ENCODE data around the gene UTP11.
A peak's percentile ranks its signal among the peaks of the same experiment; 100 is the strongest.
"Not testable (repeated sequence)": the region's sequence is repeated elsewhere in the genome, so short reads cannot be mapped to it uniquely, and the experiment has no call there.

UTP11 gene

GRCh38 chr1:38030596-38031512 is 18.3 kb downstream of the UTP11 start:
- H3K36me3 ChIP-seq (replicated peaks in 1 of 2; ENCODE audit: control insufficient read depth in 2 of 2, insufficient read depth in 2 of 2, low read length in 2 of 2) = peaks cover 2 to 12% of the 10 kb centered on the region in 2 donors
- no peak overlapping the region for H4K8ac ChIP-seq (ENCODE audit: low read depth, low read length)
- H2AK5ac ChIP-seq (ENCODE audit: low read depth, low read length) = peak overlapping the region; percentile 91
- no peak overlapping the region for H4K91ac ChIP-seq (ENCODE audit: low read depth, low read length, poor library complexity)
- no peak overlapping the region for H2AFZ ChIP-seq (ENCODE audit: low read length)
- WGBS, 2 donors (ENCODE audit: extremely low coverage in 2 of 2, insufficient read length in 2 of 2, insufficient replicate concordance in 1 of 2) = no CpG with 5 or more reads among the region's 17 CpGs
- no peak overlapping the region for H3K4me3 ChIP-seq (ENCODE audit: low read length in 2 of 2)
- no peak overlapping the region for H3K27ac ChIP-seq (replicated peaks; ENCODE audit: low read length)
- no peak overlapping the region for H2BK12ac ChIP-seq (ENCODE audit: low read length)
- H3K9ac ChIP-seq (ENCODE audit: low read depth, low read length, poor library complexity) = no peak overlapping the region
- DNase-seq (ENCODE audit: low spot score) = no peak
- H3K23ac ChIP-seq (ENCODE audit: low read depth, low read length, poor library complexity) = no peak overlapping the region
- no peaks in the 10 kb centered on the region for H3K27me3 ChIP-seq (ENCODE audit: control insufficient read depth in 3 of 3, insufficient read depth in 3 of 3, low read depth in 1 of 3, low read length in 3 of 3)
- peak overlapping the region; percentile 31 for H2BK5ac ChIP-seq (ENCODE audit: low read length)
- H3K79me1 ChIP-seq (ENCODE audit: low read depth, low read length) = no peaks in the 10 kb centered on the region
- H3K14ac ChIP-seq (ENCODE audit: low read length) = peak overlapping the region; percentile 58
- H3K4me2 ChIP-seq (ENCODE audit: insufficient read depth, low read length, poor library complexity, severe bottlenecking) = no peak overlapping the region
- H3K4me1 ChIP-seq (ENCODE audit: control insufficient read depth in 2 of 2, insufficient read depth in 1 of 2, low read depth in 1 of 2, low read length in 2 of 2) = peaks cover 28 to 44% of the 10 kb centered on the region in 2 donors
- peak overlapping the region; percentile 68 for H2BK120ac ChIP-seq (ENCODE audit: low read depth, low read length)
- no peaks in the 10 kb centered on the region for H3K9me3 ChIP-seq (replicated peaks in 1 of 2; ENCODE audit: control insufficient read depth in 2 of 2, insufficient read depth in 1 of 2, low read depth in 1 of 2, low read length in 2 of 2)
- H3K18ac ChIP-seq (ENCODE audit: low read length) = peak overlapping the region; percentile 78
- H3K4ac ChIP-seq (ENCODE audit: low read length) = no peak overlapping the region
- H2BK15ac ChIP-seq (ENCODE audit: low read length) = peak overlapping the region; percentile 64

- H3K4me3 ChIP-seq (ENCODE audit: low read length in 2 of 2) = no peak overlapping the region
- H2AK5ac ChIP-seq (ENCODE audit: low read depth, low read length) = no peak overlapping the region
- H3K79me1 ChIP-seq (ENCODE audit: low read depth, low read length) = no peaks in the 10 kb centered on the region
- H2BK12ac ChIP-seq (ENCODE audit: low read length) = no peak overlapping the region
- no peak overlapping the region for H4K8ac ChIP-seq (ENCODE audit: low read depth, low read length)
- H3K9me3 ChIP-seq (replicated peaks in 1 of 2; ENCODE audit: control insufficient read depth in 2 of 2, insufficient read depth in 1 of 2, low read depth in 1 of 2, low read length in 2 of 2) = no peaks in the 10 kb centered on the region
- H4K91ac ChIP-seq (ENCODE audit: low read depth, low read length, poor library complexity) = no peak overlapping the region
- no CpG with 5 or more reads among the region's 4 CpGs for WGBS, 2 donors (ENCODE audit: extremely low coverage in 2 of 2, insufficient read length in 2 of 2, insufficient replicate concordance in 1 of 2)
- no peak overlapping the region for H3K9ac ChIP-seq (ENCODE audit: low read depth, low read length, poor library complexity)
- no peak overlapping the region for H2BK15ac ChIP-seq (ENCODE audit: low read length)
- no peak overlapping the region for H3K4me2 ChIP-seq (ENCODE audit: insufficient read depth, low read length, poor library complexity, severe bottlenecking)
- H2AFZ ChIP-seq (ENCODE audit: low read length) = no peak overlapping the region
- no peak overlapping the region for H3K14ac ChIP-seq (ENCODE audit: low read length)
- peak overlapping the region; percentile 52 for H3K18ac ChIP-seq (ENCODE audit: low read length)
- no peak overlapping the region for H3K27ac ChIP-seq (replicated peaks; ENCODE audit: low read length)
- peaks cover 0 to 8% of the 10 kb centered on the region in 2 donors for H3K36me3 ChIP-seq (replicated peaks in 1 of 2; ENCODE audit: control insufficient read depth in 2 of 2, insufficient read depth in 2 of 2, low read length in 2 of 2)
- no peak for DNase-seq (ENCODE audit: low spot score)
- H3K4me1 ChIP-seq (ENCODE audit: control insufficient read depth in 2 of 2, insufficient read depth in 1 of 2, low read depth in 1 of 2, low read length in 2 of 2) = peaks cover 28 to 44% of the 10 kb centered on the region in 2 donors
- H3K4ac ChIP-seq (ENCODE audit: low read length) = no peak overlapping the region
- H2BK120ac ChIP-seq (ENCODE audit: low read depth, low read length) = no peak overlapping the region
- peak overlapping the region; percentile 12 for H3K23ac ChIP-seq (ENCODE audit: low read depth, low read length, poor library complexity)
- no peaks in the 10 kb centered on the region for H3K27me3 ChIP-seq (ENCODE audit: control insufficient read depth in 3 of 3, insufficient read depth in 3 of 3, low read depth in 1 of 3, low read length in 3 of 3)
- H2BK5ac ChIP-seq (ENCODE audit: low read length) = no peak overlapping the region
These were observed 19.0 kb downstream of the UTP11 start for GRCh38 chr1:38031513-38031866.

DNA sequence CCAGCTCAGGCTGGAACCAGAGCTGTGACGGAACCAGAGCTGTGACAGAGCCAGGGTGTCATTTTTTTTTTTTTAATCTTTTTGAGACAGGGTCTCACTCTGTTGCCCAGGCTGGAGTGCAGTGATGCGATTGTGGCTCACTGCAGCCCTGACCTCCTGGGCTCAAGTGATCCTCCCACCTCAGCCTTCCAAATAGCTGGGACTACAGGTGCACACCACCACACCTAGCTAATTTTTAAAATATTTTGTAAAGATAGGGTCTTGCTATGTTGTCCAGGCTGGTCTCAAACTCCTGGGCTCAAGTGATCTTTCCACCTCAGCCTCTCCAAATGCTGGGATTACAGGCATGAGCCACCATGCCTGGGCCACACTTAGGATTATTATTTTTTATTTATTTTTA is 20.5 kb downstream of the UTP11 start:
- peaks cover 2 to 13% of the 10 kb centered on the region in 2 donors for H3K36me3 ChIP-seq (replicated peaks in 1 of 2; ENCODE audit: control insufficient read depth in 2 of 2, insufficient read depth in 2 of 2, low read length in 2 of 2)
- H3K4me3 ChIP-seq (ENCODE audit: low read length in 2 of 2); H3K4me2 ChIP-seq (ENCODE audit: insufficient read depth, low read length, poor library complexity, severe bottlenecking); H4K91ac ChIP-seq (ENCODE audit: low read depth, low read length, poor library complexity); DNase-seq (ENCODE audit: low spot score); H2BK15ac ChIP-seq (ENCODE audit: low read length); H3K14ac ChIP-seq (ENCODE audit: low read length); H3K27me3 ChIP-seq (ENCODE audit: control insufficient read depth in 3 of 3, insufficient read depth in 3 of 3, low read depth in 1 of 3, low read length in 3 of 3); H2BK120ac ChIP-seq (ENCODE audit: low read depth, low read length); H3K9me3 ChIP-seq (replicated peaks in 1 of 2; ENCODE audit: control insufficient read depth in 2 of 2, insufficient read depth in 1 of 2, low read depth in 1 of 2, low read length in 2 of 2); H3K23ac ChIP-seq (ENCODE audit: low read depth, low read length, poor library complexity); H3K9ac ChIP-seq (ENCODE audit: low read depth, low read length, poor library complexity); H3K27ac ChIP-seq (replicated peaks; ENCODE audit: low read length); H2BK5ac ChIP-seq (ENCODE audit: low read length); H3K4ac ChIP-seq (ENCODE audit: low read length); H2AK5ac ChIP-seq (ENCODE audit: low read depth, low read length); H2AFZ ChIP-seq (ENCODE audit: low read length); H3K18ac ChIP-seq (ENCODE audit: low read length); H4K8ac ChIP-seq (ENCODE audit: low read depth, low read length); H3K79me1 ChIP-seq (ENCODE audit: low read depth, low read length); H2BK12ac ChIP-seq (ENCODE audit: low read length): not testable (repeated sequence)
- peaks cover 28 to 34% of the 10 kb centered on the region in 2 donors for H3K4me1 ChIP-seq (ENCODE audit: control insufficient read depth in 2 of 2, insufficient read depth in 1 of 2, low read depth in 1 of 2, low read length in 2 of 2)
- no CpG with 5 or more reads among the region's 2 CpGs for WGBS, 2 donors (ENCODE audit: extremely low coverage in 2 of 2, insufficient read length in 2 of 2, insufficient replicate concordance in 1 of 2)

DNA sequence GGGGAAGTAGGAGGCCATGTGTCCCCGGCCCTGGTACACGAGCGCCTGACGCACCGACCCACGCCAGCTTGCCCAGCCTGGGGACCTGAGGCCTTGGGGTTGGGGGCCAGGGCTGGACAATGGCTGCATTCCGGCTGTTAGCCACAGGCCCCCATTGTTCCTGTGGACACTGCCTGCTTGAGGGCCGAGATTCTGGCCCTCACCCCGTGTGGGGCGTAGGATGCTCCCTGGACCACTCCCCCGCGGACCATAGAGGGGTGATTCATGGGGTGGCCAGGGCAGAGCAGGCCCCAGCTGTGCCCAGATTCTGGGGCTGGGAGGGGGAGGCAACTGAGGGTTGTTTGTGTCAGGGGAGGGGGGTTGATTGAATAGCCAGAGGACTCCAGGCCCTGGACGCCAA is 22.3 kb downstream of the UTP11 start:
- Histone ChIP-seq H2BK5ac (ENCODE audit: low read length) (no peak overlapping the region), H3K4me3 (ENCODE audit: low read length in 2 of 2) (no peak overlapping the region), H3K4ac (ENCODE audit: low read length) (no peak overlapping the region), H3K27me3 (ENCODE audit: control insufficient read depth in 3 of 3, insufficient read depth in 3 of 3, low read depth in 1 of 3, low read length in 3 of 3) (no peaks in the 10 kb centered on the region), H3K79me1 (ENCODE audit: low read depth, low read length) (no peaks in the 10 kb centered on the region), H2AFZ (ENCODE audit: low read length) (no peak overlapping the region), H2BK12ac (ENCODE audit: low read length) (no peak overlapping the region), H3K4me2 (ENCODE audit: insufficient read depth, low read length, poor library complexity, severe bottlenecking) (no peak overlapping the region), H2BK120ac (ENCODE audit: low read depth, low read length) (no peak overlapping the region), H3K18ac (ENCODE audit: low read length) (peak overlapping the region; percentile 51), H3K23ac (ENCODE audit: low read depth, low read length, poor library complexity) (peak overlapping the region; percentile 87), H2AK5ac (ENCODE audit: low read depth, low read length) (peak overlapping the region; percentile 72), H4K8ac (ENCODE audit: low read depth, low read length) (no peak overlapping the region), H4K91ac (ENCODE audit: low read depth, low read length, poor library complexity) (no peak overlapping the region), H3K27ac (replicated peaks; ENCODE audit: low read length) (no peak overlapping the region), H3K9ac (ENCODE audit: low read depth, low read length, poor library complexity) (peak overlapping the region; percentile 5), H3K9me3 (replicated peaks in 1 of 2; ENCODE audit: control insufficient read depth in 2 of 2, insufficient read depth in 1 of 2, low read depth in 1 of 2, low read length in 2 of 2) (peaks cover 7 to 10% of the 10 kb centered on the region in 2 donors), H3K14ac (ENCODE audit: low read length) (peak overlapping the region; percentile 57), H3K4me1 (ENCODE audit: control insufficient read depth in 2 of 2, insufficient read depth in 1 of 2, low read depth in 1 of 2, low read length in 2 of 2) (peaks cover 16 to 18% of the 10 kb centered on the region in 2 donors), H2BK15ac (ENCODE audit: low read length) (no peak overlapping the region), H3K36me3 (replicated peaks in 1 of 2; ENCODE audit: control insufficient read depth in 2 of 2, insufficient read depth in 2 of 2, low read length in 2 of 2) (peaks cover 9 to 28% of the 10 kb centered on the region in 2 donors)
- no peak for DNase-seq (ENCODE audit: low spot score)
- WGBS, 2 donors (ENCODE audit: extremely low coverage in 2 of 2, insufficient read length in 2 of 2, insufficient replicate concordance in 1 of 2) = no CpG with 5 or more reads among the region's 13 CpGs

Measured in neuronal stem cell (in vitro differentiated cells).